Measurements from ENCODE around the gene OR4D9. TPM values are rescaled to one million over a fixed set of nuclear protein-coding genes. Genes with fewer than 3 reads are reported as not detected.

Gene OR4D9
- total and polyA plus RNA-seq, 2 experiments from 2014 or later = not detected

GRCh38 chr11:59542142-59542810 lies 30.9 kb downstream of the OR4D9 start:
- Histone ChIP-seq H2AFZ (no peak overlapping the region), H3K4me1 (ENCODE audit: insufficient read depth) (peaks cover 5% of the 10 kb centered on the region; the same call in 1 of the 2 replicates), H3K4me2 (no peak overlapping the region), H3K79me2 (replicated peaks; ENCODE audit: insufficient read depth) (no peaks in the 10 kb centered on the region), H3K27ac (ENCODE audit: low read depth) (no peak overlapping the region), H3K27me3 (ENCODE audit: insufficient read depth) (no peaks in the 10 kb centered on the region), H4K20me1 (replicated peaks; ENCODE audit: insufficient read depth) (no peaks in the 10 kb centered on the region), H3F3A (replicated peaks; ENCODE audit: low read depth) (no peaks in the 10 kb centered on the region), H3K9me2 (ENCODE audit: insufficient read depth) (0 out of 2 replicates have a peak, but pooled peaks cover 4% of the 10 kb centered on the region), H3K36me3 (ENCODE audit: insufficient read depth) (no peaks in the 10 kb centered on the region), H3K4me3 (no peak overlapping the region)
- Mint-ChIP-seq H3K4me3 (no peak overlapping the region), H3K4me1 (peaks cover 2% of the 10 kb centered on the region), H3K9me3 (no peaks in the 10 kb centered on the region), H3K27me3 (ENCODE audit: insufficient read depth, low read depth, poor library complexity) (no peaks in the 10 kb centered on the region), H3K36me3 (ENCODE audit: low read depth) (no peaks in the 10 kb centered on the region), H3K27ac (0 out of 2 replicates have a peak overlapping the region, but pooled peaks have one; percentile 39)
- ATAC-seq = no peak
- no peak for DNase-seq (ENCODE audit: low spot score)
- TF ChIP-seq NANOG (IDR thresholded peaks at IDR 0.05; ENCODE audit: borderline replicate concordance) = no peak
- TF ChIP-seq ZNF462 (CRISPR knock-in tag; IDR thresholded peaks at IDR 0.05) = no peak
- no peak for TF ChIP-seq EZH2 (IDR thresholded peaks at IDR 0.05; ENCODE audit: low read depth, unreplicated experiment)
- TF ChIP-seq CREB1 (CRISPR knock-in tag; IDR thresholded peaks at IDR 0.05; ENCODE audit: low read depth) = no peak
- no peak for TF ChIP-seq STAT1 (IDR thresholded peaks at IDR 0.05; ENCODE audit: unreplicated experiment)
- TF ChIP-seq REST (IDR thresholded peaks at IDR 0.05; ENCODE audit: unreplicated experiment) = no peak
- TF ChIP-seq POLR2AphosphoS5 (IDR thresholded peaks at IDR 0.05; ENCODE audit: low read depth) = no peak
- TF ChIP-seq ZNF114 (CRISPR knock-in tag; IDR thresholded peaks at IDR 0.05) = no peak
- TF ChIP-seq EZH2phosphoT487 (IDR thresholded peaks at IDR 0.05; ENCODE audit: unreplicated experiment) = no peak
- no peak for TF ChIP-seq CTCF (conservative IDR thresholded peaks at IDR 0.05; ENCODE audit: low read depth in 2 of 2)
- no peak for TF ChIP-seq ETS1 (IDR thresholded peaks at IDR 0.05)
- no peak for TF ChIP-seq ZNF331 (CRISPR knock-in tag; IDR thresholded peaks at IDR 0.05; ENCODE audit: low read depth)
- TF ChIP-seq JUNB (IDR thresholded peaks at IDR 0.05; ENCODE audit: unreplicated experiment) = no peak

Data from GM23338 (cell line).